ENCODE measurements around the gene APLP1.

GRCh38 chr19:35909684-35910035, 41.3 kb downstream of the APLP1 start:
- no peak for TF ChIP-seq CTCF (IDR thresholded peaks at IDR 0.05; ENCODE audit: low read length)
- TF ChIP-seq EZH2phosphoT487 (IDR thresholded peaks at IDR 0.05; ENCODE audit: low read length): no peak
- no peak for TF ChIP-seq EZH2 (optimal IDR thresholded peaks at IDR 0.05; ENCODE audit: low read depth, low read length)
